Measurements from ENCODE around the gene MED13. TPM values are rescaled to one million over a fixed set of nuclear protein-coding genes. Genes with fewer than 3 reads are reported as not detected.

The MED13 gene
- total RNA-seq, 6 experiments from 2014 or later: 22.9 to 36.3 (median 32.5) TPM

- peaks cover 0 to 54% (median 23%) of the 10 kb centered on the region in 4 donors for H3K4me1 ChIP-seq
- TF ChIP-seq, protein P1, sequence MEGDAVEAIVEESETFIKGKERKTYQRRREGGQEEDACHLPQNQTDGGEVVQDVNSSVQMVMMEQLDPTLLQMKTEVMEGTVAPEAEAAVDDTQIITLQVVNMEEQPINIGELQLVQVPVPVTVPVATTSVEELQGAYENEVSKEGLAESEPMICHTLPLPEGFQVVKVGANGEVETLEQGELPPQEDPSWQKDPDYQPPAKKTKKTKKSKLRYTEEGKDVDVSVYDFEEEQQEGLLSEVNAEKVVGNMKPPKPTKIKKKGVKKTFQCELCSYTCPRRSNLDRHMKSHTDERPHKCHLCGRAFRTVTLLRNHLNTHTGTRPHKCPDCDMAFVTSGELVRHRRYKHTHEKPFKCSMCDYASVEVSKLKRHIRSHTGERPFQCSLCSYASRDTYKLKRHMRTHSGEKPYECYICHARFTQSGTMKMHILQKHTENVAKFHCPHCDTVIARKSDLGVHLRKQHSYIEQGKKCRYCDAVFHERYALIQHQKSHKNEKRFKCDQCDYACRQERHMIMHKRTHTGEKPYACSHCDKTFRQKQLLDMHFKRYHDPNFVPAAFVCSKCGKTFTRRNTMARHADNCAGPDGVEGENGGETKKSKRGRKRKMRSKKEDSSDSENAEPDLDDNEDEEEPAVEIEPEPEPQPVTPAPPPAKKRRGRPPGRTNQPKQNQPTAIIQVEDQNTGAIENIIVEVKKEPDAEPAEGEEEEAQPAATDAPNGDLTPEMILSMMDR (IDR thresholded peaks at IDR 0.05): no peak
- TF ChIP-seq POLR2A (IDR thresholded peaks at IDR 0.05): no peak
- ATAC-seq (peak in 1 of 4 donors; percentile 21), DNase-seq (no peak)
- H3K9me3 ChIP-seq: no peaks in the 10 kb centered on the region
- no peak overlapping the region for H3K27ac ChIP-seq
- no peaks in the 10 kb centered on the region for H3K27me3 ChIP-seq
- peaks cover 0 to 42% (median 6%) of the 10 kb centered on the region in 4 donors for H3K36me3 ChIP-seq
- 51% methylated on average over 2 of the region's 2 CpGs for WGBS (ENCODE audit: insufficient coverage, low coverage, low lambda C conversion rate, missing lambda C conversion rate)
- H3K4me3 ChIP-seq: no peak overlapping the region
- intact Hi-C loops (cut with DNase I): no loop called here
These were observed 14.0 kb downstream of the MED13 start for GRCh38 chr17:62051053-62051452.

GRCh38 chr17:62049299-62049698 lies 15.8 kb downstream of the MED13 start:
- Histone ChIP-seq H3K9me3 (no peaks in the 10 kb centered on the region), H3K27me3 (no peaks in the 10 kb centered on the region), H3K36me3 (peaks cover 0 to 57% (median 9%) of the 10 kb centered on the region in 4 donors), H3K4me1 (peaks cover 0 to 53% (median 21%) of the 10 kb centered on the region in 4 donors), H3K4me3 (no peak overlapping the region), H3K27ac (no peak overlapping the region)
- no peak for ATAC-seq
- DNase-seq: no peak
- 63% methylated on average over 5 of the region's 5 CpGs for WGBS (ENCODE audit: insufficient coverage, low coverage, low lambda C conversion rate, missing lambda C conversion rate)
- TF ChIP-seq, protein P1 (IDR thresholded peaks at IDR 0.05): no peak
- TF ChIP-seq POLR2A (IDR thresholded peaks at IDR 0.05): no peak
- intact Hi-C loops (cut with DNase I): no loop called here

DNA sequence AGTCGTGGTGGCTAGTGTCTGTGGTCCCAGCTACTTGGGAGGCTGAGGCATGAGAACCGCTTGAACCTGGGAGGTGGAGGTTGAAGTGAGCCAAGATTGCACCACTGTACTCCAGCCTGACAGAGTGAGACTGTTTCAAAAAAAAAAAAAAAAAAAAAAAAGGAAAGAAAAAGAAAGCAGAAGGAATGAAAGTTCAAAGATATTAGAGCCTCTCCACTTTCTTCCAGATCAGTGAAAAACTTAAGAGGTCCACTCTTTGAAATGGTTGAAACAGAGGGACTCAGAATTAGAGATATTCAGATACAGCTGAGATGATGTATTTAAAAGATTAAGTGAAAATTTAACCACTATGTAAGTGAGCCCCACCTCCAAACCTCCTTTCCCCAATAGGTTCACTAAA lies 16.8 kb downstream of the MED13 start:
- H3K36me3 ChIP-seq: peaks cover 0 to 58% (median 9%) of the 10 kb centered on the region in 4 donors
- WGBS (ENCODE audit: insufficient coverage, low coverage, low lambda C conversion rate, missing lambda C conversion rate): no CpG with 5 or more reads among the region's 2 CpGs
- no peak for DNase-seq

DNA sequence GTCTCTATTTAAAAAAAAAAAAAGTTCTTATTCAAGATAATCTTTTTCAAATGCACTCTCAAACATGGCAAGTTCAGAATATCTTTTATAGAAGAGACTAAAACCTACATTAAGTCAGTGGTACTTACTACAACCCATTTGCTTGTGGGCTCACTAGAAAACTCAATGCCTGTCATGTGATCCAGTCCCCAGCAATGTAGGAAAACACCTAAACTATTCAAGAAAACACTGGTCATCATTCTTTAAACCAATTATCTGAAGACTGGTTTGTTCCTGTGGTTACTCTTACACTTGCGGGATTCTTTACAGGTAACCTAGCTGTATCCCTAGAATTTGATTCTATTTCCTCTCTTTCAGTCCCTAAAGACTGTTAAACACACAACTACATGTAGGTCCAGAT lies 19.6 kb downstream of the MED13 start:
- H3K27ac ChIP-seq: no peak overlapping the region
- DNase-seq (no peak), ATAC-seq (no peak)

More for the DNA sequence above, 16.8 kb downstream of the MED13 start:
- no peak overlapping the region for H3K4me3 ChIP-seq
- no peaks in the 10 kb centered on the region for H3K9me3 ChIP-seq
- no peaks in the 10 kb centered on the region for H3K27me3 ChIP-seq
- no peak overlapping the region for H3K27ac ChIP-seq
- peaks cover 0 to 42% (median 16%) of the 10 kb centered on the region in 4 donors for H3K4me1 ChIP-seq
- no peak for TF ChIP-seq POLR2A (IDR thresholded peaks at IDR 0.05)
- TF ChIP-seq, protein P1 (IDR thresholded peaks at IDR 0.05): no peak
- intact Hi-C loops (cut with DNase I): no loop called here
- ATAC-seq: no peak

More for the DNA sequence above, 19.6 kb downstream of the MED13 start:
- WGBS (ENCODE audit: insufficient coverage, low coverage, low lambda C conversion rate, missing lambda C conversion rate): 88% methylated on average over 1 of the region's 1 CpG
- TF ChIP-seq, protein P1 (IDR thresholded peaks at IDR 0.05): no peak
- TF ChIP-seq POLR2A (IDR thresholded peaks at IDR 0.05): no peak
- Histone ChIP-seq H3K27me3 (no peaks in the 10 kb centered on the region), H3K4me3 (no peak overlapping the region), H3K36me3 (peaks cover 0 to 50% (median 3%) of the 10 kb centered on the region in 4 donors), H3K4me1 (peaks cover 0 to 16% (median 7%) of the 10 kb centered on the region in 4 donors), H3K9me3 (no peaks in the 10 kb centered on the region)
- intact Hi-C loops (cut with DNase I): no loop called here
